ENCODE results near the gene ZNF236.
"Not testable (repeated sequence)": the region's sequence is repeated elsewhere in the genome, so short reads cannot be mapped to it uniquely, and the experiment has no call there.

The ZNF236 gene

GRCh38 chr18:76822506-76823160, at the start of gene ZNF236:
Gene ZNF236 (plus strand): TSS chr18:76822557. CDS start chr18:76822608, 51 bp downstream.
- DNase-seq, result peak; percentile 82

GRCh38 chr18:76772665-76773064, 49.7 kb upstream of the ZNF236 start:
- DNase-seq, result no peak

GRCh38 chr18:76777036-76777435, 45.3 kb upstream of the ZNF236 start:
- DNase-seq, result not testable (repeated sequence)

GRCh38 chr18:76783786-76784484, 38.4 kb upstream of the ZNF236 start:
- DNase-seq, result no peak

- no peak for DNase-seq
Observed at GRCh38 chr18:76785872-76786271, 36.5 kb upstream of the ZNF236 start.

GRCh38 chr18:76788571-76789317, 33.6 kb upstream of the ZNF236 start:
- no peak for DNase-seq

GRCh38 chr18:76791106-76791505, 31.3 kb upstream of the ZNF236 start:
- no peak for DNase-seq

GRCh38 chr18:76791642-76792041, 30.7 kb upstream of the ZNF236 start:
- no peak for DNase-seq

GRCh38 chr18:76794326-76794725, 28.0 kb upstream of the ZNF236 start:
- no peak for DNase-seq

GRCh38 chr18:76801567-76802505, 20.5 kb upstream of the ZNF236 start:
- DNase-seq, result peak; percentile 61

- no peak for DNase-seq
Observed at GRCh38 chr18:76803413-76803812, 18.9 kb upstream of the ZNF236 start.

GRCh38 chr18:76803814-76804213, 18.5 kb upstream of the ZNF236 start:
- DNase-seq, result peak; percentile 72

GRCh38 chr18:76805221-76805620, 17.1 kb upstream of the ZNF236 start:
- no peak for DNase-seq

GRCh38 chr18:76806301-76806700, 16.1 kb upstream of the ZNF236 start:
- no peak for DNase-seq

GRCh38 chr18:76808561-76808960, 13.8 kb upstream of the ZNF236 start:
- no peak for DNase-seq

GRCh38 chr18:76811530-76811929, 10.8 kb upstream of the ZNF236 start:
- DNase-seq, result peak; percentile 7

GRCh38 chr18:76814256-76814655, 8.1 kb upstream of the ZNF236 start:
- no peak for DNase-seq

GRCh38 chr18:76816127-76816526, 6.2 kb upstream of the ZNF236 start:
- no peak for DNase-seq

GRCh38 chr18:76817888-76818611, 4.3 kb upstream of the ZNF236 start:
- DNase-seq, result no peak

- no peak for DNase-seq
Observed at GRCh38 chr18:76819411-76820136, 2.8 kb upstream of the ZNF236 start.

- no peak for DNase-seq
Observed at GRCh38 chr18:76821356-76821874, 942 bp upstream of the ZNF236 start.
